H1 (cell line): ENCODE results near the gene NTN1. TPM values are rescaled to one million over a fixed set of nuclear protein-coding genes. Genes with fewer than 3 reads are reported as not detected.

ENCODE experiments used
- CTCF ChIA-PET: fragments of 300-600 bp; sonication (Branson Sonifier 250); formaldehyde crosslinking; loops from one replicate; lab custom pipeline; 2021; ENCODE audit not compliant: partially characterized antibody; lab: Charles Lee
- POLR2A ChIA-PET: fragments of 300-600 bp; sonication (Branson Sonifier 250); formaldehyde crosslinking; loops from one replicate; lab custom pipeline; 2021; ENCODE audit warnings: inconsistent platforms; ENCODE audit not compliant: partially characterized antibody; lab: Charles Lee
- DNase-seq, 2 experiments: peaks; one replicate each; pipeline versions ENCODE4 v3.0.0 to v3.0.0-alpha.2; 2010 to 2022; ENCODE audit warnings: low spot score in 2 of 2, low read depth in 1 of 2, mixed read lengths in 1 of 2
- FAIRE-seq: peaks from 2 replicates; lab custom pipeline; 2011; peaks lifted over from hg19 to GRCh38; lab: Jason Lieb, UNC
- H2AFZ ChIP-seq: 2 replicates; pipeline ENCODE4 v1.8.1; 2012; ENCODE audit warnings: low read length, inconsistent platforms
- H2AK5ac ChIP-seq: 2 replicates; pipeline ENCODE4 v1.6.1; 2013; ENCODE audit warnings: low read depth, low read length
- H2BK120ac ChIP-seq: replicated peaks from 2 replicates; pipeline ENCODE3; 2013; ENCODE audit warnings: low read depth, low read length, inconsistent platforms
- H2BK12ac ChIP-seq: 2 replicates; pipeline ENCODE4 v1.6.1; 2013; ENCODE audit warnings: low read depth, low read length
- H2BK15ac ChIP-seq: 2 replicates; pipeline ENCODE4 v1.6.1; 2013; ENCODE audit warnings: low read length
- H2BK20ac ChIP-seq: 2 replicates; pipeline ENCODE4 v1.6.1; 2013; ENCODE audit warnings: low read length
- H2BK5ac ChIP-seq: 2 replicates; pipeline ENCODE4 v1.6.1; 2013; ENCODE audit warnings: low read depth, low read length
- H3K14ac ChIP-seq: 2 replicates; pipeline ENCODE4 v1.6.1; 2013; ENCODE audit warnings: inconsistent platforms; ENCODE audit not compliant: insufficient read length
- H3K18ac ChIP-seq: 2 replicates; pipeline ENCODE4 v1.6.1; 2013; ENCODE audit warnings: low read length; ENCODE audit errors: extremely low read depth
- H3K23ac ChIP-seq: 2 replicates; pipeline ENCODE4 v1.6.1; 2013; ENCODE audit warnings: inconsistent platforms; ENCODE audit not compliant: insufficient read length
- H3K23me2 ChIP-seq: 2 replicates; pipeline ENCODE4 v1.6.1; 2013; ENCODE audit warnings: low read depth, low read length
- H3K27ac ChIP-seq: 2 replicates; pipeline ENCODE4 v1.6.1; 2011; ENCODE audit warnings: low read depth, low read length, inconsistent platforms
- H3K27me3 ChIP-seq, 4 experiments: replicated peaks in 1 of 4; 1 replicate in 1 of 4; 2 replicates in 3 of 4; pipeline versions ENCODE4 v1.6.1 to v1.8.1; 2011 to 2013; ENCODE audit warnings: low read length in 3 of 4, mild to moderate bottlenecking in 3 of 4, inconsistent platforms in 2 of 4, mixed read lengths in 2 of 4, moderate library complexity in 1 of 4; ENCODE audit not compliant: control insufficient read depth in 3 of 4, insufficient read depth in 3 of 4; ENCODE audit errors: extremely low read depth in 1 of 4
- H3K36me3 ChIP-seq, 4 experiments: 2 replicates each; pipeline versions ENCODE4 v1.6.1 to v1.8.1; 2011 to 2013; ENCODE audit warnings: mild to moderate bottlenecking in 4 of 4, low read length in 3 of 4, moderate library complexity in 2 of 4, control low read depth in 1 of 4, inconsistent platforms in 1 of 4; ENCODE audit not compliant: insufficient read depth in 4 of 4, control insufficient read depth in 2 of 4
- H3K4ac ChIP-seq: replicated peaks from 2 replicates; pipeline ENCODE3; 2013; ENCODE audit warnings: low read length, low read depth, mixed read lengths, inconsistent platforms; ENCODE audit not compliant: insufficient read length
- H3K4me1 ChIP-seq, 4 experiments: replicated peaks in 1 of 4; 1 replicate in 1 of 4; 2 replicates in 3 of 4; pipeline versions ENCODE4 v1.6.1 to v1.8.1; 2011 to 2013; ENCODE audit warnings: low read length in 3 of 4, inconsistent platforms in 2 of 4, mixed read lengths in 1 of 4; ENCODE audit not compliant: insufficient read depth in 4 of 4, control insufficient read depth in 3 of 4
- H3K4me2 ChIP-seq, 2 experiments: 2 replicates each; pipeline versions ENCODE4 v1.6.1 to v1.8.1; 2011 to 2013; ENCODE audit warnings: low read depth in 2 of 2, low read length in 2 of 2, control low read depth in 1 of 2, inconsistent platforms in 1 of 2, mild to moderate bottlenecking in 1 of 2; ENCODE audit not compliant: insufficient read depth in 1 of 2
- H3K4me3 ChIP-seq, 4 experiments: fragments of 200-600, 300-600 bp in 1 of 4; sonication (generic), shearing (Covaris generic), sonication (Bioruptor Twin) in 1 of 4; 2 replicates each; pipeline versions ENCODE4 v1.5.1 to v1.8.1; 2011 to 2016; ENCODE audit warnings: low read length in 4 of 4, low read depth in 3 of 4, control low read depth in 2 of 4, inconsistent platforms in 2 of 4, mild to moderate bottlenecking in 2 of 4, mixed read lengths in 1 of 4, moderate library complexity in 1 of 4; ENCODE audit not compliant: insufficient read depth in 2 of 4; ENCODE audit errors: extremely low read depth in 1 of 4
- H3K56ac ChIP-seq: replicated peaks from 2 replicates; pipeline ENCODE3; 2013; ENCODE audit warnings: low read depth, mild to moderate bottlenecking, mixed read lengths, low read length, inconsistent platforms; ENCODE audit not compliant: insufficient read length
- H3K79me1 ChIP-seq: 2 replicates; pipeline ENCODE4 v1.6.1; 2013; ENCODE audit warnings: low read depth, low read length, control low read depth
- H3K79me2 ChIP-seq, 2 experiments: 2 replicates each; pipeline versions ENCODE4 v1.6.1 to v1.8.1; 2012 to 2013; ENCODE audit warnings: low read length in 2 of 2, mild to moderate bottlenecking in 2 of 2, inconsistent platforms in 1 of 2; ENCODE audit not compliant: insufficient read depth in 2 of 2, control insufficient read depth in 1 of 2
- H3K9ac ChIP-seq, 4 experiments: replicated peaks in 1 of 4; 1 replicate in 1 of 4; 2 replicates in 3 of 4; pipeline versions ENCODE4 v1.6.1 to v1.8.1; 2011 to 2013; ENCODE audit warnings: low read depth in 3 of 4, low read length in 3 of 4, control low read depth in 2 of 4, mild to moderate bottlenecking in 2 of 4, moderate library complexity in 2 of 4, inconsistent platforms in 1 of 4; ENCODE audit errors: extremely low read depth in 1 of 4
- H3K9me3 ChIP-seq, 2 experiments: 2 replicates each; pipeline versions ENCODE4 v1.6.1 to v1.8.1; 2012 to 2013; ENCODE audit warnings: mild to moderate bottlenecking in 2 of 2, moderate library complexity in 2 of 2, control low read depth in 1 of 2, inconsistent platforms in 1 of 2, low read depth in 1 of 2, low read length in 1 of 2, mixed read lengths in 1 of 2; ENCODE audit not compliant: insufficient read depth in 2 of 2
- H4K20me1 ChIP-seq, 2 experiments: replicated peaks in 1 of 2; 2 replicates each; pipeline versions ENCODE3 to v1.8.1; 2011 to 2013; ENCODE audit warnings: inconsistent platforms in 2 of 2, low read length in 2 of 2, mild to moderate bottlenecking in 1 of 2; ENCODE audit not compliant: insufficient read depth in 2 of 2, control insufficient read depth in 1 of 2
- H4K5ac ChIP-seq: 2 replicates; pipeline ENCODE4 v1.6.1; 2013; ENCODE audit warnings: low read length, low read depth, mixed read lengths, inconsistent platforms; ENCODE audit not compliant: insufficient read length
- H4K8ac ChIP-seq: 2 replicates; pipeline ENCODE4 v1.8.0; 2013; ENCODE audit warnings: mild to moderate bottlenecking, moderate library complexity, low read length, inconsistent platforms; ENCODE audit not compliant: insufficient read depth; ENCODE audit errors: extremely low read depth
- H4K91ac ChIP-seq: replicated peaks from 2 replicates; pipeline ENCODE3; 2013; ENCODE audit warnings: low read length, mixed read lengths, inconsistent platforms; ENCODE audit not compliant: insufficient read length
- BRCA1 ChIP-seq: IDR thresholded peaks from 2 replicates; pipeline ENCODE4 v1.6.1; 2012; ENCODE audit warnings: low read depth, low read length, improper control_type of control experiment
- EZH2 ChIP-seq: fragments of 200-600 bp; sonication (generic); IDR thresholded peaks from 2 replicates; pipeline ENCODE4 v1.7.1; 2012; ENCODE audit warnings: low read depth, mild to moderate bottlenecking, moderate library complexity, low read length, inconsistent platforms; ENCODE audit not compliant: severe bottlenecking
- RFX5 ChIP-seq: IDR thresholded peaks from 2 replicates; pipeline ENCODE4 v1.6.1; 2011; ENCODE audit warnings: low read depth, low read length, improper control_type of control experiment, borderline replicate concordance
- WGBS, 2 experiments: shearing (Covaris generic) in 1 of 2; methylation state at CpG; one replicate each; pipeline versions ENCODE4 v1.1.6 to v1.1.7; 2013 to 2015; ENCODE audit warnings: low lambda C conversion rate in 2 of 2, mixed read lengths in 2 of 2, inconsistent platforms in 1 of 2, low coverage in 1 of 2, missing lambda C conversion rate in 1 of 2; ENCODE audit not compliant: insufficient replicate concordance in 2 of 2, insufficient coverage in 1 of 2, insufficient read length in 1 of 2; ENCODE audit errors: extremely low coverage in 1 of 2, missing lambda C conversion rate in 1 of 2; 5-methylcytosine and 5-hydroxymethylcytosine counted together
- polyA plus RNA-seq, 7 experiments: library from polyadenylated mRNA; depleted of rRNA in 3 of 7; stranded (reverse) in 5 of 7; unstranded in 2 of 7; fragments of >200 nt in 5 of 7; fragments of 200-250 nt in 2 of 7; gene quantifications; 1 replicate in 5 of 7; 2 replicates in 1 of 7; 4 replicates in 1 of 7; pipeline versions ENCODE4 v1.2.1 to v1.2.3, GENCODE V29; 2011 to 2013; ENCODE audit warnings: missing spikeins in 2 of 7, mixed read lengths in 2 of 7
- total RNA-seq: library from RNA; stranded (reverse); fragmentation: NEBNext Ultra II Directional; extraction: Animal tissue kit (Norgen Biotek cat#: 25700); gene quantifications from 2 replicates; pipeline ENCODE4 v1.2.1, GENCODE V29; 2021

The NTN1 gene
- total and polyA plus RNA-seq, 2 of the 8 experiments (the other 6 are each of a cell fraction or from before 2014, with no cell fraction given), result 2.0 to 2.3 TPM

DNA sequence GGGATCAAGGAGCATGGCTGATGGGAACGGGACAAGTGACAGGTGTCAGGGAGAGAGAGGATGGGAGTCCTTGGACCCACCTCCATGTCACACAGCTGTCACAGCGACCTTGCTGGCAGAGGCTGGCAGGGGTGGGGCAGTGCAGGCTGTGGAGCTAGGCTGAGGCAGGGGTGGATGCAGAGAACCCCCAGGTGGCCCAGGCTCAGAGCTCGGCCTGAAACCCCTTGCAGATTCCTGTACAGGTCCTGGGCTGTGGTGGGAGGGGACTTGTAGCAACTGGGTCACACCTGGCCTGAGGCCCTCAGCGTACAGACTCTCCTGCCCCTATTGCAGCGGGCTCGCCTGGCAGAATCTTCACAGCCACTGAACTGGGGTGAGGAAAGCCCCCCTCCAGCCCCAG lies 174.1 kb downstream of the NTN1 start:
- Histone ChIP-seq H3K79me2 (no peaks in the 10 kb centered on the region), H3K56ac (no peak overlapping the region), H3K23me2 (no peaks in the 10 kb centered on the region), H2BK20ac (no peak overlapping the region), H4K5ac (no peak overlapping the region), H3K36me3 (no peaks in the 10 kb centered on the region), H2BK12ac (no peak overlapping the region), H3K27me3 (no peaks in the 10 kb centered on the region), H2AK5ac (no peak overlapping the region), H2AFZ (no peak overlapping the region), H3K9me3 (0 out of 4 replicates have a peak, but pooled peaks cover 0 to 3% of the 10 kb centered on the region in 2 experiments), H3K27ac (no peak overlapping the region), H3K9ac (no peak overlapping the region), H3K23ac (no peak overlapping the region), H2BK15ac (0 out of 2 replicates have a peak overlapping the region, but pooled peaks have one; percentile 29), H3K4ac (no peak overlapping the region), H4K91ac (no peak overlapping the region), H4K8ac (no peak overlapping the region), H3K4me2 (no peak overlapping the region), H3K4me1 (peaks cover 5 to 13% (median 11%) of the 10 kb centered on the region in 4 experiments), H4K20me1 (no peaks in the 10 kb centered on the region), H3K79me1 (no peaks in the 10 kb centered on the region), H3K4me3 (no peak overlapping the region), H2BK5ac (peak overlapping the region; percentile 60; the same call in 1 of the 2 replicates), H3K14ac (no peak overlapping the region), H2BK120ac (no peak overlapping the region), H3K18ac (no peak overlapping the region)
- TF ChIP-seq RFX5 (no peak), EZH2 (no peak), BRCA1 (no peak)
- ChIA-PET CTCF (interaction anchor here (0.8 to 1.9 kb wide), 9 partner anchors 9 to 200 kb away, joined by 3 to 8 read pairs (median 3); no protein-coding TSS in a partner anchor), POLR2A (interaction anchor here (1.3 kb wide), 1 partner anchor 24 kb away, joined by 3 read pairs; no protein-coding TSS in a partner anchor)
- FAIRE-seq, result no peak
- DNase-seq, result no peak
- WGBS, 2 experiments, result 91% methylated on average over 6 of the region's 6 CpGs; no CpG with 5 or more reads in 1 of the 2 experiments
